ENCODE results near the gene LZTR1. TPM values are rescaled to one million over a fixed set of nuclear protein-coding genes. Genes with fewer than 3 reads are reported as not detected.

Gene LZTR1
- total and polyA plus RNA-seq, 2 experiments from 2014 or later, result 29.7 to 80.1 TPM

DNA sequence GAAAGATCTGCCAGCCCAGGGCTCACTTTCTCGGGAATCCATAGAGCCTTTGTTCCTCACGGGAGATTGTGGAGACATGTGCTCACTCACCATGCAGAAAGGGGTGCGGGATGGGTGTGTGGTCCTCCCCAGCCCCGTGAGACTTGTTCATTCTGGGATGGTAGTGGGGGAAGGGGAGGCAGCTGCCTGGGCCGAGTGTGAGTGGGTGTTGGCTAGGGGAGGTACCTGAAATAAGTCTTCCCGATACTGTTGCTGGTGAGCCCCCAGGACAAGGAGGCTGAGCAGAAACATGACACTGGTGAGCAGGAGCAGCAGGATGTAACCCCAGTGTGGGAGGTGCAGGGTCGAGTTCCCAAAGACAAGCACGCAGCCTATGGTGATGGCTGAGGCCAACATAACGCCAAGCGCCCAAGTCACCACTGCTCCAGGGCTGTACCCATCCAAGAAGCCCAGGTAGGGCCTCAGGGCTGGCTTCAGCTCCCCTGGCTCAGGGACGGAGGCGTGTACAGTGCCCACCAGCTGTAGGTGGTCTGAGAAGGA is 47.5 kb downstream of the LZTR1 start:
- 51 to 56% methylated on average over 11 to 12 of the region's 12 CpGs for WGBS, 2 experiments (ENCODE audit: low coverage in 1 of 2, low lambda C conversion rate in 2 of 2, missing lambda C conversion rate in 2 of 2)
- no peak overlapping the region for H3K27ac ChIP-seq
- H4K20me1 ChIP-seq (ENCODE audit: insufficient read depth), result no peaks in the 10 kb centered on the region
- no peaks in the 10 kb centered on the region for H3K36me3 ChIP-seq (ENCODE audit: low read depth)
- H3K4me2 ChIP-seq (ENCODE audit: unreplicated experiment), result no peak overlapping the region
- H3K9ac ChIP-seq, result no peak overlapping the region
- no peak for DNase-seq
- no peaks in the 10 kb centered on the region for H3K9me2 ChIP-seq (ENCODE audit: insufficient read depth)
- H3K9me3 ChIP-seq (ENCODE audit: low read depth), result no peaks in the 10 kb centered on the region
- no peak overlapping the region for H2AFZ ChIP-seq
- in situ Hi-C loops (cut with MboI), result no loop called here
- no peak for TF ChIP-seq EZH2phosphoT487 (IDR thresholded peaks at IDR 0.05; ENCODE audit: insufficient read depth, low read depth)
- no peak for TF ChIP-seq EZH2 (IDR thresholded peaks at IDR 0.05; ENCODE audit: insufficient read depth, poor library complexity, severe bottlenecking)
- 0 out of 2 replicates have a peak, but pooled peaks cover 6% of the 10 kb centered on the region for H3K27me3 ChIP-seq (replicated peaks; ENCODE audit: insufficient read depth)
- no peaks in the 10 kb centered on the region for H3K4me1 ChIP-seq (ENCODE audit: insufficient read depth)
- no peaks in the 10 kb centered on the region for H3F3A ChIP-seq (ENCODE audit: insufficient read depth)
- no peak overlapping the region for H3K4me3 ChIP-seq
- no peaks in the 10 kb centered on the region for H3K79me2 ChIP-seq (ENCODE audit: insufficient read depth)

GRCh38 chr22:21030032-21030431 is 47.9 kb downstream of the LZTR1 start:
- Histone ChIP-seq H3K27ac (no peak overlapping the region), H3K36me3 (ENCODE audit: low read depth) (no peaks in the 10 kb centered on the region), H3K9me3 (ENCODE audit: low read depth) (no peaks in the 10 kb centered on the region), H4K20me1 (ENCODE audit: insufficient read depth) (no peaks in the 10 kb centered on the region), H3F3A (ENCODE audit: insufficient read depth) (no peaks in the 10 kb centered on the region), H3K4me2 (ENCODE audit: unreplicated experiment) (no peak overlapping the region), H3K4me3 (no peak overlapping the region), H3K9me2 (ENCODE audit: insufficient read depth) (no peaks in the 10 kb centered on the region), H2AFZ (no peak overlapping the region), H3K27me3 (replicated peaks; ENCODE audit: insufficient read depth) (0 out of 2 replicates have a peak, but pooled peaks cover 6% of the 10 kb centered on the region), H3K79me2 (ENCODE audit: insufficient read depth) (no peaks in the 10 kb centered on the region), H3K4me1 (ENCODE audit: insufficient read depth) (no peaks in the 10 kb centered on the region), H3K9ac (no peak overlapping the region)
- WGBS, 2 experiments (ENCODE audit: low coverage in 1 of 2, low lambda C conversion rate in 2 of 2, missing lambda C conversion rate in 2 of 2), result 81 to 82% methylated on average over 14 to 15 of the region's 15 CpGs
- TF ChIP-seq EZH2 (IDR thresholded peaks at IDR 0.05; ENCODE audit: insufficient read depth, poor library complexity, severe bottlenecking) (no peak), EZH2phosphoT487 (IDR thresholded peaks at IDR 0.05; ENCODE audit: insufficient read depth, low read depth) (no peak)
- no peak for DNase-seq
- in situ Hi-C loops (cut with MboI), result no loop called here

GRCh38 chr22:21030621-21031544 is 48.8 kb downstream of the LZTR1 start:
- Histone ChIP-seq H2AFZ (no peak overlapping the region), H3K4me1 (ENCODE audit: insufficient read depth) (no peaks in the 10 kb centered on the region), H3F3A (ENCODE audit: insufficient read depth) (no peaks in the 10 kb centered on the region), H3K4me3 (no peak overlapping the region), H3K27me3 (replicated peaks; ENCODE audit: insufficient read depth) (0 out of 2 replicates have a peak, but pooled peaks cover 6% of the 10 kb centered on the region), H3K27ac (no peak overlapping the region), H3K79me2 (ENCODE audit: insufficient read depth) (no peaks in the 10 kb centered on the region), H3K9ac (no peak overlapping the region), H3K4me2 (ENCODE audit: unreplicated experiment) (no peak overlapping the region), H3K9me2 (ENCODE audit: insufficient read depth) (no peaks in the 10 kb centered on the region), H3K9me3 (ENCODE audit: low read depth) (no peaks in the 10 kb centered on the region), H4K20me1 (ENCODE audit: insufficient read depth) (no peaks in the 10 kb centered on the region), H3K36me3 (ENCODE audit: low read depth) (no peaks in the 10 kb centered on the region)
- 87 to 88% methylated on average over 39 to 40 of the region's 40 CpGs for WGBS, 2 experiments (ENCODE audit: low coverage in 1 of 2, low lambda C conversion rate in 2 of 2, missing lambda C conversion rate in 2 of 2)
- TF ChIP-seq EZH2 (IDR thresholded peaks at IDR 0.05; ENCODE audit: insufficient read depth, poor library complexity, severe bottlenecking) (no peak), EZH2phosphoT487 (IDR thresholded peaks at IDR 0.05; ENCODE audit: insufficient read depth, low read depth) (no peak)
- DNase-seq, result no peak
- in situ Hi-C loops (cut with MboI), result no loop called here

- Histone ChIP-seq H3K36me3 (ENCODE audit: low read depth) (no peaks in the 10 kb centered on the region), H3K4me1 (ENCODE audit: insufficient read depth) (no peaks in the 10 kb centered on the region), H3K9me3 (ENCODE audit: low read depth) (no peaks in the 10 kb centered on the region), H3K4me2 (ENCODE audit: unreplicated experiment) (no peak overlapping the region), H3F3A (ENCODE audit: insufficient read depth) (no peaks in the 10 kb centered on the region), H3K4me3 (no peak overlapping the region), H4K20me1 (ENCODE audit: insufficient read depth) (no peaks in the 10 kb centered on the region), H3K27me3 (replicated peaks; ENCODE audit: insufficient read depth) (0 out of 2 replicates have a peak, but pooled peaks cover 6% of the 10 kb centered on the region), H2AFZ (no peak overlapping the region), H3K27ac (no peak overlapping the region), H3K9ac (no peak overlapping the region), H3K79me2 (ENCODE audit: insufficient read depth) (no peaks in the 10 kb centered on the region), H3K9me2 (ENCODE audit: insufficient read depth) (no peaks in the 10 kb centered on the region)
- in situ Hi-C loops (cut with MboI), result no loop called here
- no peak for DNase-seq
- no peak for TF ChIP-seq EZH2phosphoT487 (IDR thresholded peaks at IDR 0.05; ENCODE audit: insufficient read depth, low read depth)
- no peak for TF ChIP-seq EZH2 (IDR thresholded peaks at IDR 0.05; ENCODE audit: insufficient read depth, poor library complexity, severe bottlenecking)
- 76 to 77% methylated on average over 18 of the region's 18 CpGs for WGBS, 2 experiments (ENCODE audit: low coverage in 1 of 2, low lambda C conversion rate in 2 of 2, missing lambda C conversion rate in 2 of 2)
These were observed 49.5 kb downstream of the LZTR1 start for GRCh38 chr22:21031545-21032036.

Measured in GM23248 (cell line).